RPMI8226 (cell line): ENCODE measurements around the gene XRCC3.

Experiments
- DNase-seq: peaks from one replicate; pipeline ENCODE4 v3.0.0-alpha.2; 2015

XRCC3 gene

DNA sequence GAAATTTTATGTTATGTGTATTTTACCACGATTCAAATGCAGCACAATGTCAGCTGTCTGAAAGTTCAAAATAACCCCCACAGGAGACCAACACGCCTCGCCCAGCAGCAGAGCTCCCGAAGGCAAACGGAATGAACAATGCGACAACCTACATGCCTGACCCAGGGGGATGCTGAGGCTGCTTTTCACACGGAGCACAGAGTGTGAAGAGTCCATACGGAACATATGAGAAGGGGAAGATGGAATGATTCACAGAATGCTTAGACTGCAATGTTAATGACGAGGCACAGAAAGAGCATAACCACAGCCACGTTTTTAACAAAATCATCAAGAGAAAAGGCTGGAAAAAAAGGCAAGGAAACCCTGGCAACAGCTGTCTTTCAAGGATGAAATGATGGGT is 22.9 kb upstream of the XRCC3 start:
- no peak for DNase-seq

DNA sequence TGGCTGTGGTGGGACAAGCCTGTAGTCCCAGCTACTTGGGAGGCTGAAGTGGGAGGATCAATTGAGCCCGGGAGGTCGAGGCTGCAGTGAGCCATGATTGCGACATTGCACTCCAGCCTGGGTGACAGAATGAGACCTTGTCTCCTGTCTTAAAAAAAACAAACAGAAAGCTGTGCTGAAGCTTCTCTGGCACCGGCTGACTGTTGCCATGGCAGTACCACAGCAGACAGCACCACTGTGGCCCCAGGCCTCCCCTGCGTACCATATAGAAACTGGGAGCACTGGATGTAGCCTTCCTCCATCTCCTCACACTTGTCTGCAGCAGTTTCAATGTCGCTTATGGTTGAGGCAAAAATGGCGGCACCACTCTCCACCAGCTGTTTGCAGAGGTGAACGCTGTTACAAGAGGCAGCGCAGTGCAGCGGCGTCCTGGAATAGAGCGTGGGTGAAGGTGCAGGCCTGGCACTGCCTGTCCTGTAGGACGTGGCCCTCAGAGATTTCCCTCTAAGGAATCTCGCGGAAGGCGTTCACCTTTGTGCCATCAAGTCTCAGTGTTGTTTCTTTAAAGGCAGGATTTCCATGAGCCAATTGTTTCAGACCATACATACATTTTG is 22.3 kb upstream of the XRCC3 start:
- DNase-seq, result no peak

DNA sequence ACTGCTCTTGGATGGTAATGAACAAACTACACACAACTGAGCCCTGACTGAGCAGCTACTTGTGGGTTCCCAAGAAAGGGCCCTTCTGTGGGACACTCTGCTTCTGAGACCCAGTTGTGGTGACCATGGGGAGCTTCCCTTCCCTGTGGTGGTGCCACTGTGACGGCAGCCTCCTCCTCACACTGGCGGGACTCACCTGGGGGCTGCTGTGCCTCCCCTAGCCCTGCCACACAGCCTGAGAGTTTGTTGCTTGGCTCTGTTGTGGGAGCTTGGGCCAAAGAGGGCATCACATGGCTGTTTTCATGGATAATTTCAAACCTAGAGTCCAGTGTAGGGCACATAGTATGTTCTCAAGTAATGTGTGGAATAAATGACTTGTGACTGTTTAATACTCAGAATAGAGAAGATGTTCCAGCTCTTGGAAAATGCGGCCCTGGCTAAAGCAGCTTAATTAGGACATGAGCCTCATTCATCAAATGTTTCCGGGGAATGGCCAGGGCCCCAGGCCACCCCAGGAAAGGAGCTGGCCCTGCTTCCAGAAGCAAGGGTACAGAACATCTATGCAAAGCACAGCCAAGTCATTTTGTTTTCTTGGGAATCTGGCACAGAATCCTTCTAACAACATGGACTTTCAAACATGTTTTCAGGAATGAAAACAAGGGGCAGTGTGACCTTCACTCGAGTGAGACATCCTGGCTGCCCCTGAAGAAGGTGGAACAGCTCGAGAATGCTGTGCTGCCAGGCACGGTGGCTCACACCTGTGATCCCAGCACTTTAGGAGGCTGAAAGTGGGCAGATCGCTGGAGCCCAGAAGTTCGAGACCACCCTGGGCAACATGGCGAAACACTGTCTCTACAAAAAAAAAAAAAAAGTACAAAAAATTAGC is 21.5 kb upstream of the XRCC3 start:
- no peak for DNase-seq

DNA sequence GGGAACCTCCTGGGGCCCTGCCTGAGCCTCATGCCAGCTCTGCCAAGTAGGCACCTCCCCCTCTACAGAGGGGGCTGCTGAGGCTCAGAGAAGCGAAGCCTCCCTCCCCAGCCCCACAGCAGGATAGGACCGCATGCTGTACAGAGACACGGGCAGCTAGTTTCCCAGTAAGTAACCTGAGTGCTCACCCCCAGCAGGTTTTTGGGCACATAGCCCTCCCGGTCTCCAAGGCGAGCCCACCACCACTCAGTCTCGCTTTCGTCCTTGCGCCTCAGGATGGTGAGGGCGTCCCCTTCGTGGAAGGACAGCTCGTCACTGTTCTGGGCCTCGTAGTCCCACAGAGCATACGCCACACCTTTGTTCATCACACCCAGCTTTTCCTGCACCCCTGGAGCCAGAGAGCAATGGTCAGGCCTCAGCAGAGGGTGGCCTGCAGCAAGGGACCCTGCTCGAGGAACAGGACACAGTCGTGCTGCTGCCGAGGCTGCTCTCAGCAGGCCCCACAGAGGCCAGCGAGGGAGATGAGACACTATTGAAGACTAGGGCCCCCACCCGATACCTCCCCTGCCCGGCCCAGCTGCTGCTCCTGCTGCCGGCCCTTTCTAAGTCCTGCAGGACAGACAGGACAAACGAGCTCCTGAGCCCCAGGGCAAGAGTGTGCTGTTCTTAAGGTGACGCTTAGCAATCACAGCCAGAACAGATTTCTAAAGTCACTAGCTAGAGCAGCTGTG is 20.7 kb upstream of the XRCC3 start:
- no peak for DNase-seq

DNA sequence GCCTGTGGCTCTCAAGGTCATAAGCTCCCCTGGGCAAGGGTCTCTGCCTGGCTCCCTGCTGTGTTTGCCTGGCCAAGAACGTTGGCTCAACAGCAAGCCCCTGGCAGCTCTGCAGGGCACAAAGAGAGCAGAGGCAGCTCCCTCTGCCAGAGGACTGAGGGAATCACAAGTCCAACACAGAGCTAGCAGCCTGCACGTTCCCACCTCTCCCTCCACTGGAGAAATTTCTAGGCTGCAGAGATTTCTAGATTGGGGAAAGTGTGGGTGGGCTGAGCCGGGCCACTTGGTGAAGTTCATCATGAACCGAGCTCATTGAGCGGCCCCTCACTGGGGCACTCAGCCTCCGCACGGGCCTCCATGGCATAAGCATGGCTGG is 20.2 kb upstream of the XRCC3 start:
- no peak for DNase-seq

DNA sequence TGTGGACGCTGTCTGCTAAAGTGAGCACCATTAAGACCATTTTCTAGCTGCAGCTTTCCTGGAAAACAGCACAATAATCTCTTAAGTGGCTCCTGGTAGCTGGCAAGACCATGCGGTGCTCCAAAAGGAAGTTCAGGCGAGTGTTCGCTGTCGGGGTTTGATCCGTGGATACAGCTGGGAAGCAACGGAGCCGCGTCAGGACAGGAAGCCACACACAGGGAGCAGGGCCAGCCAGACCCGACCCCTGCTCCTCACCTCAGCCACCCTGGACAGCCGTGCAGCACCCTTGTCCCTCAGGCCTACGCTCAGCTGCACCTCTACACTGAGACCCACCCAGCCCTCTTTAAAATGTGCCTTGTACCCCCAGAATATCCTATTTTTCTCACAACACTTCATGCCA is 19.8 kb upstream of the XRCC3 start:
- no peak for DNase-seq

DNA sequence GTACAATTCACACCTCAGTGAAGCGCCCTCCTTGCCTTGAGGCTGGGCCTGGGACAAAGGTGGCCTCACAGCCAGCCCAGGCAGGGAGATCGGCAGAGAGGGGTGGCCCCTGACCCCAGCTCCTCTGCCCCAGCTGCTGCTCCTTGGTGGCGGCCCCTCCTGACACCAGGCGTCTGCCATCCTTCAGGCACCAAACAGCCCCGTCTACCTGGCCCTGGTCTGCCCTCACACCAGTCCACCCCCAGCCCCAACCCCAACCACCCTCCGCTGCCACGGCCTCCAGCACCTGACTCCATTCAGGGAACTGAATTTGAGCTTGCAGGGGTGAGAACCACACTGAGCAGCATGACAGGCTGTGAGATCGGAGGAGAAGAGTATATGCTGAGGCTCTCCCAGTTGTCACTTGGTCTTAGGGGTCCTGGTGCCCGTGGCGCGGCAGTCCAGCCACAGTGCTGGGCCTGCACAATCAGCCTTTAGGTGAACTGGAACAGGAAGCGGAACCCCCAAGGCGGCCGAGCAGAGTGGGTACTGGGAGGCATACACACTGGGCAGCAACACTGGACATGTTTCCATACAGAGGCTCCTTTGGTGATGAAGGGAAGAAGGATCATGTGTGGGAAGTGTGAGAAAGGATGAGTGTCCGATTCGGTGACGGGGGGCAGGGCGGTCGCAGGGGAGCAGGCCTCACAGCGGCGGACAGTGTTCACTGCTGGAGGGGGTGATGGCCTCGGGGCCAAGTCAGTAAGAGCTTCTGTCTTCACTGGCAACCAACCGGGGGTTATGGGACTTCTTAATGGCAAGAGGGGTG is 19.0 kb upstream of the XRCC3 start:
- no peak for DNase-seq

DNA sequence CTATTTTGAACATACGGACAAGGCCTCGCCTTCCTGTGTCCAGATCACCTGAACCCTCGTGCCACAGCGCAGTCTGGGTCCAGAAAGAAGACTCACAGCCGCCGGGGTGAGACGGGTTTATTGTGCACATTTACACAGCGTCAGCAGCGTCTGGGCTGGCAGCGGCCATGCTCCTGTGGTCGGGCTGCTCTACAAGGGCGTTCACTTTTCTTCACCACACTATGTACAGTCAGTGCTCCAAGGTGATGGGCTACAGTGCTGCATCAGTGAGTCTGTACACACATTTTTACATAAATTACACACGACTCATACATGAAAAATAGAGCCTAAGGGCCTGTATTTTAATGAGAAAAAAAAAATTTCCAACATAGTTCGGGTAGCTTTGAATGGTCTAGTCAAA is 18.4 kb upstream of the XRCC3 start:
- no peak for DNase-seq

DNA sequence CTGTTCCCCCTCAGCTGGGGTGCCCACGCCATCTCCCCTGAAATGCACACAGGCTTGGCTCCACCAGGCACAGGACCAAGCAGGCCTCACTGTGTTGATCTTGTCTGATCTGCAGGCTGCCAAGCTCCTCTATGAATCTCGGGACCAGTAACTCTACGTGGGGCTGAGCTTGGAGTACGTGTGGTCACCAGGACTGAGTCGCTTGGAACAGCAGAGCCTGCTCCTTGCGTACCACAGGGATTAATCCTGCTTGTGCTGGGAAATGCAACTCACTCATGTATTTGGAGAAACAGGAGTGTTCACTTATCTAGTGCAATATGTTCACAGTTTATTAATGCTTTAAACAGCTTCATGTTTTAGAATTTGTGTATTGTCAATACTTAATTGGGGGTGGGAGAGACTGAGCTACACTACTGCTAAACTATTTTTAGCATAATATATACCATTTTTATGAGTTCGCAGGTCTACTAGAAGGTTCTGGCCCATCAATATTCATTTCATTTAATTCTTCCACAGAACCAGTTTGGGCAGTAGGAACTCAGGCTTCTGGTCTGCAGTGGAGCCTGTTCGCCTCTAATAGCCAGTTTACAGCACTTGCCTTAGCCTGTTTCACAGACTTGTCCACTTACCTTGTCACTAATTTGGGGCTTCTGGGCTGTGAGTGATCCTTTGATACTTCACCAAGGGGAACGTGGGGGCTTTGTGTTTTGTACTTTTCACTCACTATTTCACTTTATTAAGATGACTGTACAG is 17.8 kb upstream of the XRCC3 start:
- DNase-seq, result no peak

DNA sequence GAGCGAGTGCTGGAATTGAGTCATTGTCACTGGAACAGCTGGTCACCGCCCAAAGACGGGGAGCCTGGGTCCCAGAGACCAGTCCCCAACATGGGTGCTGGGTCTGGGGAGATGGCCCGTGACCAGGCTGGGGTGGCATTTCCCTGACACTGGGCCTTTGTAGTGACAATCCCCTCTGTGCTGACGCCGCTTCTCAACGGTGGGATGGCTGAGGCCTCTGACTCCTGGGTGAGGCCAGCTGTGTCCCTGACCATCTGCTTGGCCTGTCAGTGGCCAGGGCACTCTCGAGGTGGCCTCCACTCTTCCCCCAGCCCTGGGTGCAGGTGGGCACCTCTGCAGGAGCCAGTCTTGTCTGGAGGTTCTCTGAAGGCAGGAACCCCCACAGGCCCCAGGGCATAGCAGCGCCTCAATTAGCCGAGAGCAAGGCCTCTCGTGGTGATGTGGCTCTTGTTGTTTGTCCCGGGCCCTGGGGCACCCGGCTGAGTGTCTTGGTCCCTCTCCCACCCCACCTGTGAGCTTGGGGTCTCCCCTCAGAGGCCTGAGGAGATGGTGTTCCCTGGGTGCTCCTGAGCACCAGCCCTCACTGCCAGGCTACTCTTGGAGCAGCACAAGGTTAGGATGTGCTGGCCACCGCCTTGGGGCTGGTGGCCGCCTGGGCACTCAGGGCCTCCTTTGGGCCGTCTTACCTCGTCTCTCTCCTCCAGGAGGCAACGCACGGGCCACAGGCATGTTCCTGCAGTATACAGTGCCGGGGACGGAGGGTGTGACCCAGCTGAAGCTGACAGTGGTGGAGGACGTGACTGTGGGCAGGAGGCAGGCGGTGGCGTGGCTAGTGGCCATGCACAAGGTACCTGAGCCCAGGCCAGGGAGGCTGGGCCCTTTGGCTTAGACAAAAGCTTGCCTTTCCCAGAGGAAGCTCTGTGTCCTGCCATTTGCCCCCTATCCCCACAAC is 16.9 kb upstream of the XRCC3 start:
- DNase-seq, result no peak

DNA sequence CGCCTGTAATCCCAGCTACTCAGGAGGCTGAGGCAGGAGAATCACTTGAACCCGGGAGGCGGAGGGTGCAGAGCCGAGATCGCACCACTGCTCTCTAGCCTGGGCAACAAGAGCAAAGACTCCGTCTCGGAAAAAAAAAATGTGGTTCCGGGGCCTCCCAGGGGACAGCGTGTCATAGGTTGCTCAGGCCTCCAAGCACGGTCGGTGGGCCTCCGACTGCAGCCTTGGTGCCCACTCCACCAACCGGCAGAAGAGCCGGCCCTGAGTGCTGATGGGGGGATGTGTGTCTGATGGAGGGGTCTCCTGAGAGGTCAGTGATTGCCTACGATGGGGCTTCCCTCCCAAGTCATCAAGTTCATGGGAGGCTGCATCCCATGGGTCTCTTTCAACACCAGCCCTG is 16.2 kb upstream of the XRCC3 start:
- no peak for DNase-seq

DNA sequence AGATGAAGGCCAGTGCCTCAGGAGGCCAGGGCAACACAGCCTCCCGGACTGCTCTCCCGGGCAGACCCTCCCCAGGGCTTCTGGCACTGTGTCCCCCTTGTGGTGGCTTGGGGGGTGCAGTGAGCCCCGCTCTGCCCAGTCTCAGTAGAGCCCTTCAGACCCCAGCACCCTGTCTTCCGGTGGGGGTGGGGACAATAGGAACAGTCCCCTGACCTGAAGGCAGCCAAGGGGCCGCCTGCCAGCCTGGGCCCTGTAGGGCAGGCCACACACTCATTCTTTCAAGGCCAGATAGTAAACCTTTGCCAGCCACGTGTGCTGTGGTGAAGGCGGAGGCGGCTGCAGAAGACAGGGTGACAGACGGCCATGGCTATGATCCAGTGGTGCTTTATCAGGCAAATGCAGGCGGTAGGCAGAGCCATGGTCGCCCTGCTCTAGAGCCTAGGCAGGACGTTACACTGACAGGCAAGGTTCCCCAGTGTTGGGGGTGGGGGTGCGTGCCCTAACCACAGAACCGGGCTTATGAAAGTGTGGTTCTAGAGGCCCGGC is 15.3 kb upstream of the XRCC3 start:
- no peak for DNase-seq

DNA sequence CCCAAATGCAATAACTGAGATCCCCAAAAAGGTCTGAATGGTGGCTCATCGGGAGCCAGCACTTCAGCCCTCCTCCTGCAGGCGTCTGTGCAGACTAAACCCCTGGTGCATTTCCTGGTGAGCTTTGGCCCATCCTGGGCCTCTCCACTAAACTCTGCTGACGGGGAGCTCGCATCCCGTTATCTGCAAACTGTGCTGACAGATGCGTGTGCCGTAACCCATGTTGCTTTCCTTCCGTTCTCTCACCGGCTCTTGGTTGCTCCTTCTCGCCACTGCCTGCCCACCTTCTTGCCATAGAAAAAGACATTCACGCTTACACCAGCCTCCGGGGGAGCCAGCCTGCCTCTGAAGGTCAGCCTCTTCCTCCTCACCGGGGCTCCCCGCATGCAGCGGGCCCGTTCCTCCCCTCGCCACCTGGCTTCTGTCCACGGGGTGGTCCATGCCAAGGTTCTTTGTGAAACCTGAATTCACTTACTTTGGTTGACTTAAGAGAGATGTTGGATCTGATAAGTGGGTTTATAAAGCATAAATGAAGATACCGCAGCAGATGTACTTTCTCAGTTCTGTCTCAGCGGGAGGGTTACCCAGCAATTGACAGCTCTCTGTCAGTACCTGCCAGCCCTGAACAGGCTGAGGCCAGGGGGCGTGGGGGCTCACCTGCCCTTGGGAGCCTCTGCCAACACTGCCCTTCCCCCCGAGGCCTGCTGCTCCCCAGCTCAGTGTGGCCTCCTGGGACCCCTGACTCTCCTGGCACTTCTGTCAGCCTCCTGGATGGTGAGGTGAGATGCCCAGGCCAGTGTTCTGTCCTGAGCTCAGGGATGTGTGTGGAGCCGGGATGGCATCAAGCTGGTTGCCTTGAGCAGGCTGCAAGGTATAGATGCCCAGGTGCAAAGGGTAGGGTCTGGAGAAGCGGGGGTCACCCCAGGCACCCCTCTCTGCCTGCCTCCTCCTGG is 14.5 kb upstream of the XRCC3 start:
- no peak for DNase-seq

DNA sequence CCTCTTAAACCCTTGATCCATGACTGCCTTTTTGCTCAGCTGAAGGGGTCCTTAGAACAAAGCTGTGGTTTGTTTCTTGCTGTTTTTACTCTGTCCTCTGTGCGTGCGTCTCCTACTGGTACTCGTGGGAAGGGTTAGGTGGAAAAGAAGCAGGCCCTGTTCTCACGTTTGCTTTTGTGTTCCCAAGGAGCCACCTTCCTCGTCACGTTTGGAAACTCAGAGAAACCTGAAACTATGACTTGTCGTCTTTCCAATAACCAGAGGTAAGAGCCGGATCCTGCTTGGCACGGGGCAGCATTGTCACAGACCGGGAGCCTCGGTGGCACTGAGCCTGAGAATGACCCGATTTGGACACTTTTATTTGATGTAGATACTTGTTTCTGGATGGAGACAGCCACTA is 13.5 kb upstream of the XRCC3 start:
- DNase-seq, result no peak

DNA sequence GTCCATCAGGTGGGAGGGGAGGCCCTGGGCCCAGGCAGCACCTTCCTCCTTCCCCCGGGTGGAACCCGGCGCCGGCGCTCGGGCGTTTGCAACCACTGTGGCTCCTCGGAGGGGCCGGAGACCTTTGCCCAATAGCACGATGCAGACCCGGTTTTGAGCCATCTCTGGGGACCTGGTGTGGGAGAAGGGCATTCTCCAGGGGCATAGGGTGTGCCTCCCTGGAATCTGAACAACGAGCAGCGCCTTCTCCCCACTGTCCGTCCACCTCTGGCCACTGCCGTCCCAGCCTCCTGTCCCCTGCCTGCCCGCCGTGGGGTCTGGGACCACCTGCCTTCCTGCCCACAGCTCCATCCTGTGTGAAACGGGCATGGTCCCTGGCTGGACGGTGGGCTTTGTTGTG is 12.9 kb upstream of the XRCC3 start:
- no peak for DNase-seq

DNA sequence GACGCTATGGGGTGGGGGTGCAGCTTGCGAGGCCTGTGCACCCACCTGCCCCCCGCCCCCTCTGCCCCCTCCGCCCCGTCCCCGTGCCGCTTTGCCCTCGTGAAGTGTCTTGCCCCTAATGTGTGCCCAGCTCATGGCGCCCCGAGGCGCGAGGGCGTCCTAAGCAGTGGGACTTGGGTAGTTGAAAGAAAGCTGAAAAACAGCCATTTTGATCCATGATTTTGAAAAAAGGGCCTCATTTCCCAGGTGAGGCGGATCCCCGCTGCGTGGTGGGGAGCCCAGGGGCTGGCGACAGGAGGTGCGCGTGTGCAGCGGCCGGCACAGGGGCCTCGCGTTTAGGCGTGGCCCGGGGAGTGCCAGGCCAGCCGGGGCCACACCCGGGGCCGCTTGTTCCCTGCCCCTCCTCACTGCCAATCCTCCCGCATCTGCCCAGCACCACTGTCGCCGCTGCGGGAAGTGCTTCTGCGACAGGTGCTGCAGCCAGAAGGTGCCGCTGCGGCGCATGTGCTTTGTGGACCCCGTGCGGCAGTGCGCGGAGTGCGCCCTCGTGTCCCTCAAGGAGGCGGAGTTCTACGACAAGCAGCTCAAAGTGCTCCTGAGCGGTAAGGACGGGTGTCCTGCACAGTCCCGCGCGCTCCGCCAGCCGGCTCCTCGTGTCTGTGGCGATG is 12.2 kb upstream of the XRCC3 start:
- no peak for DNase-seq

DNA sequence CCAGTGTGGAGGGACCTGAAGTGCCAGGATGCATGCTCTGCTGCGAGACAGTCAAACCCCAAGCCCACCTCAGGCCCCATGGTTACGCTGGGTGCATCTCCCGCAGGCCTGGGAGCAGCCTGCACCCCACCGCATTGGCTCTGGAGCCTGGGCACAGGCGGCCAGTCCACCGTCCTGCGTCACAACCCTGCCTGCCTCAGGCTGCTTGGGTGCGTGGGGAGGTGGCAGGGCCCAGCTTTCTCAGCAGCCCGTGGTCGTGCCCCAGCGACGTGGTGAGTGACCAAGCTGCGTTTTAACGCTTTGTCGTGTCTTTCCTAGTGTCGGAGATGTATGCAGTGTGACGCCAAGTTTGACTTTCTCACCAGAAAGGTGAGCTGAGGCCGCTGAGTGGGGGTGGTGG is 11.2 kb upstream of the XRCC3 start:
- DNase-seq, result no peak

DNA sequence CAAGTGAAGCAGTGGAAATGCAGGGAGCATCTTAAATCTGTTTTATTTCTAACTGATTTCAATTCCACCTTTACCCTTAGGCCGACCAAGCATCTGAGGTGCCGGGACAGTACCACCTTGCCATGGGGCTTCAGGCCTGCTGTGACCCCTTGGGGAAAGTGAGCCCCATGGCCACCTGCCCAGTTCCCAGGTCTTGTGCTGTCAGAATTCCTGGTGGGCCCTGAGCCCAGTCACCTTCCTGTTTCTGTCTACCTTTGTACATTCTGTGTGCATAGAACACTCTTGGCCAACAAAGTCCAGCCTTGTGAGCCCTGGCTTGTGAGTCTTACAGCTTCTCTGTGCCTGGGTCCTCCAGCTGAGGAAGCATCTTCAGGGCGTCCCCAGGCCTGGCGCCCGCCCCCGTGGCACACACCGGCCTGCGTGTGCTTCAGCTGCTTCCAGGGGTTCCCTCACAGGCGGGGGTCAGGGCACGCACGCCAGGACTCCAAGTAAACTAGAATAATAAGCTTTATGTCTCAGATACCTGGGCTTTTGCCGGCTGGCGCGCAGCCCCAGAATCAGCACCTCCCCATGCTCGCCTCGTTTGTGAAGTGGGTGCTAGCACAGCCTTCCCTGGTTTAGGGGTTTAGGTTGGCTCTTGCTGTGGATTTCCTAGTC is 10.6 kb upstream of the XRCC3 start:
- no peak for DNase-seq
